ENCODE results near the gene PDZRN4.

PDZRN4 gene

DNA sequence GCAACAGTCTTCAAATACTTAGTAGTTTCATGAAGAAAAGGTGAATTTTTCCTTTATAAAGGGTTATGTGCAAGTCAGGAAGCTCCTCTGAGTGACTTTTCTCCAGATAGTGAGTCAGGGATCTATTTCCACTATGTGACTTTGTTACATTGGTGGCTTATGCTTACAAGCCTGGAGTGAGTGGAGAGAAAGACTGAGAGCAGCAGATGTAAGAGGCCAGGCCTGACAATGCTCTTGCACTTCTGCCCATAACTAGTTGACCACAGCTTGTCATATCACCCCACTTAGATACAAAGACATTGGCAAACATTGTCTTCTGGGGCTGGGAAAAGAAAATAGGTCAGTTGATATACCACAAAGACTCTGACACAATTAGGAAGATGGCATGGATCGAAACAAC lies 236.5 kb downstream of the PDZRN4 start:
- DNase-seq (ENCODE audit: extremely low spot score), result no peak
- POLR2A ChIA-PET, result no interaction called here
- CTCF ChIA-PET, result no interaction called here
- TF ChIP-seq CTBP1 (IDR thresholded peaks at IDR 0.05; ENCODE audit: borderline replicate concordance) (no peak), ZNF384 (IDR thresholded peaks at IDR 0.05) (no peak), SUZ12 (IDR thresholded peaks at IDR 0.05) (no peak), SP1 (IDR thresholded peaks at IDR 0.05) (no peak), HDGF (IDR thresholded peaks at IDR 0.05; ENCODE audit: borderline replicate concordance) (no peak), TARDBP (IDR thresholded peaks at IDR 0.05) (no peak), ARNT (IDR thresholded peaks at IDR 0.05) (no peak), L3MBTL2 (conservative IDR thresholded peaks at IDR 0.05) (no peak)

DNA sequence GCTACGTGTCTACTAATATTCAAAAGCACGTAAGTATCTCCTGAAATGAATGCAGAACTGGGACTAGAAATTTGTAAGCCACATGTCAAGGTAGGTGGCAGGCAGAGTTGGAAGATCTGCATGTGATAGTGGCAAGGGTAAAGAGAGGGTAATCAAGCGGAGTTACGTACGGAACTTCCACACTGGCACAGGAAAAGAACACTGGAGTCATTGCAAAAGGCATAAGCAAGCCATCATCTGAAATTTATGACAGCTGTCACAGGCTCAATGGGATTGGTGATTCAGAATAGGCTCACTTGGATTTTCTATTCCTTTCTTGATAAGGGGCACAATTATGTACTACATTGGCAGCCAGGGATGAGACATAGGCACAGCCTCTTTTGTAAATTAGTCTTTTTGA lies 245.3 kb downstream of the PDZRN4 start:
- ChIA-PET POLR2A (no interaction called here), CTCF (no interaction called here)
- no peak for TF ChIP-seq FOXM1 (IDR thresholded peaks at IDR 0.05; ENCODE audit: borderline replicate concordance)
- TF ChIP-seq ELF4 (IDR thresholded peaks at IDR 0.05), result no peak
- no peak for TF ChIP-seq HDGF (IDR thresholded peaks at IDR 0.05; ENCODE audit: borderline replicate concordance)
- TF ChIP-seq CTBP1 (IDR thresholded peaks at IDR 0.05; ENCODE audit: borderline replicate concordance), result no peak
- TF ChIP-seq NFRKB (IDR thresholded peaks at IDR 0.05), result no peak
- no peak for TF ChIP-seq TARDBP (IDR thresholded peaks at IDR 0.05)
- TF ChIP-seq BHLHE40 (IDR thresholded peaks at IDR 0.05; ENCODE audit: borderline replicate concordance), result no peak
- no peak for TF ChIP-seq ARNT (IDR thresholded peaks at IDR 0.05)
- TF ChIP-seq FOXK2 (IDR thresholded peaks at IDR 0.05), result no peak
- TF ChIP-seq ZNF384 (IDR thresholded peaks at IDR 0.05), result no peak

DNA sequence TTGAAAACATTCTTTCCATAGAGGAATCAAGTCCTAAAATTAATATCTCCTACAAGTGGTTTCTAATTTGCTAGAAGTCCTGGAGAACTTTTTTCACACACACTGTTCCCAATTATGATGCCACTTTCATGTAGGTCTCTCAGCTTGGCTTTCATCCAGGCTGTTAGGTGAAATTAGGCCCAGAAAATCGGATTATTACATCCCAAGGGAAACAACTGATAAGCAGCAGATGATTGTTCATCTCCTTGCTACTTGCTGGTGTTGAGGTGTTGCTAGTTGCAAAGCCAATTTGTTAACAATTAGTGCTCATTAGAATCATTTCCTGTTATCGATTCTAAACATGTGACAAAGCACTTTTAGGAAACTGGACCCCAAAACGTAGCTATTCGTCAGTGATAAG lies 248.0 kb downstream of the PDZRN4 start:
- no peak for TF ChIP-seq NFRKB (IDR thresholded peaks at IDR 0.05)
- TF ChIP-seq HDGF (IDR thresholded peaks at IDR 0.05; ENCODE audit: borderline replicate concordance), result no peak
- TF ChIP-seq SUZ12 (IDR thresholded peaks at IDR 0.05), result no peak
- TF ChIP-seq L3MBTL2 (conservative IDR thresholded peaks at IDR 0.05), result no peak
- TF ChIP-seq LEF1 (IDR thresholded peaks at IDR 0.05; ENCODE audit: borderline replicate concordance), result no peak
- no peak for TF ChIP-seq FOXM1 (IDR thresholded peaks at IDR 0.05; ENCODE audit: borderline replicate concordance)
- CTCF ChIA-PET, result no interaction called here
- POLR2A ChIA-PET, result no interaction called here
- DNase-seq (ENCODE audit: extremely low spot score), result no peak

More for the DNA sequence above, 245.3 kb downstream of the PDZRN4 start:
- no peak for DNase-seq (ENCODE audit: extremely low spot score)

DNA sequence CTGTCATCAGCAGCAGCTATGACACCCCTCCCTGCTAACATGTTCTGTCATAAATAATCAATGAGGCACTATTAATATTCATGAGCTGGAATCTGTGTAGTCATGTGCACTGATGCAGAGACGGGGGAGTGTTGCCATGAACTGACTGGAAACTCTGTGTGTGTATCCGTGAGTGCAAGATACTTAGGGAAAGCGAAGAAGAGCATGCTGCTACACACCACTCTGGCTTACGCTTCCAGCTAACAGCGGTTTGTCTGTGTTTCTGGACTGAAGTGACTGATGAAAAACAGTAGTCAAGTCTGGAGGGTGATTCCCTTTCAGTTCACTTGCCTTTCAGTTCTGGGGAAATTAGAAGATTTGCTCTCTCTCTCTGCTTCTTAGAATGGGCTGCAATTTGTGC lies 249.4 kb downstream of the PDZRN4 start:
- ChIA-PET CTCF (no interaction called here), POLR2A (no interaction called here)
- DNase-seq (ENCODE audit: extremely low spot score), result no peak
- TF ChIP-seq SUZ12 (IDR thresholded peaks at IDR 0.05) (no peak), CTBP1 (IDR thresholded peaks at IDR 0.05; ENCODE audit: borderline replicate concordance) (no peak), FOXM1 (IDR thresholded peaks at IDR 0.05; ENCODE audit: borderline replicate concordance) (no peak), BHLHE40 (IDR thresholded peaks at IDR 0.05; ENCODE audit: borderline replicate concordance) (no peak), HDGF (IDR thresholded peaks at IDR 0.05; ENCODE audit: borderline replicate concordance) (no peak), FOXK2 (IDR thresholded peaks at IDR 0.05) (no peak), SP1 (IDR thresholded peaks at IDR 0.05) (no peak), ARNT (IDR thresholded peaks at IDR 0.05) (no peak), TARDBP (IDR thresholded peaks at IDR 0.05) (no peak), L3MBTL2 (conservative IDR thresholded peaks at IDR 0.05) (no peak)
- TF ChIP-seq, protein P1, sequence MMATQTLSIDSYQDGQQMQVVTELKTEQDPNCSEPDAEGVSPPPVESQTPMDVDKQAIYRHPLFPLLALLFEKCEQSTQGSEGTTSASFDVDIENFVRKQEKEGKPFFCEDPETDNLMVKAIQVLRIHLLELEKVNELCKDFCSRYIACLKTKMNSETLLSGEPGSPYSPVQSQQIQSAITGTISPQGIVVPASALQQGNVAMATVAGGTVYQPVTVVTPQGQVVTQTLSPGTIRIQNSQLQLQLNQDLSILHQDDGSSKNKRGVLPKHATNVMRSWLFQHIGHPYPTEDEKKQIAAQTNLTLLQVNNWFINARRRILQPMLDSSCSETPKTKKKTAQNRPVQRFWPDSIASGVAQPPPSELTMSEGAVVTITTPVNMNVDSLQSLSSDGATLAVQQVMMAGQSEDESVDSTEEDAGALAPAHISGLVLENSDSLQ (IDR thresholded peaks at IDR 0.05), result no peak

DNA sequence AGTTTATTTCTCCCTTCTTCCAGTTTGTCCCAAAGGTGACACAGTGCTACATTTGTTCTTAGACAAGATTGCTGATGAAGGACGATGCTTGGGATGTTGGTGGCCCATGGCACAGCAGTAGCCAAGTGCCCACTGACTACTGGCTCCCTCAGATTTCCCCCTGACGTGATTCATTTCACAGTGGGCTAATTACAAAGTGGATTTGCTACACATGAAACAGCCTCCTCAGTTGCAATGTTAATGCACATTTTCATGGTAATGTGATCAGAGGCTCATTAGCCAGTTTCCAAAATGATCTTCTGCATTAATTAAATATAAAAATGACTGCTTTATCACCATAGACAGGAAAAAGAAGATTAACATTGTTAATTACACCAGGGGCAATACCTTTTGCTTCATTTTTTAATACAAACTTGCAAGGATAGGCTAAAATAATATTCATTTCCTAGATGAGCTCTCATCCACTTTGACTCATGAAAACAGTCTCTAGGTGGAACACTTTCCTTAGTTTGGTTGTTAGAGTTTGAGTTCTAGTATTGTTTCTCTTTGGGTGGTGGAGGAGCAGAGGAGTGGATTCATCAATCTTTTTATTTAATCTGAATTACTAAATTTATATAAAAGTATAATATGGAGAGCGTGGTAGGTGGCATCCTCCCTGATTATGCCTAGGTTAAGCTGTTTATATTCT lies 250.9 kb downstream of the PDZRN4 start:
- DNase-seq (ENCODE audit: extremely low spot score), result no peak
- ChIA-PET CTCF (no interaction called here), POLR2A (no interaction called here)
- TF ChIP-seq SP1 (IDR thresholded peaks at IDR 0.05) (no peak), LEF1 (IDR thresholded peaks at IDR 0.05; ENCODE audit: borderline replicate concordance) (no peak), TARDBP (IDR thresholded peaks at IDR 0.05) (no peak), FOXM1 (IDR thresholded peaks at IDR 0.05; ENCODE audit: borderline replicate concordance) (no peak), ZNF384 (IDR thresholded peaks at IDR 0.05) (no peak), BHLHE40 (IDR thresholded peaks at IDR 0.05; ENCODE audit: borderline replicate concordance) (no peak), FOXK2 (IDR thresholded peaks at IDR 0.05) (no peak), NFRKB (IDR thresholded peaks at IDR 0.05) (no peak), ARNT (IDR thresholded peaks at IDR 0.05) (no peak)

DNA sequence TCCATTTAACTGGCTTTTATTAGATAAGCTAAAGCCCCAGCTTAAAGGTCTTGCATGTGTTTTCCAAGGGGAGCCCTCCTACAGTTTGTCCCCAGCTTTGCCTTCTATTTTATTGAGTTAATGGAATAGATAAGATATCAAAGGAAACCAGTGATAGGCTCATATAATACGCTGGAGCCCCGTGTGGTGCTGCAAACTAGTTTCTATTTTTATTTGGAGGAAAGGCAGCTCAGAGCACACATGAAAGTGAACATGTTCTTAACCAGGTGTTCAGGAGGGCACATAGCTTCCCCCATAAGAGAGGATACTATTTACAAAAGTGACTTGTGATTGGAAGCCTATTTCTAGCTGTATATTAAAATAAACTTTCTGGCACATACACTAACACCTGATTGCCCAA lies 251.7 kb downstream of the PDZRN4 start:
- ChIA-PET POLR2A (no interaction called here), CTCF (interaction anchor here (0.6 kb wide), 1 partner anchor 162 kb away, joined by 3 read pairs; no protein-coding TSS in a partner anchor)
- no peak for DNase-seq (ENCODE audit: extremely low spot score)
- no peak for TF ChIP-seq NFRKB (IDR thresholded peaks at IDR 0.05)
- no peak for TF ChIP-seq LEF1 (IDR thresholded peaks at IDR 0.05; ENCODE audit: borderline replicate concordance)
- TF ChIP-seq ELF4 (IDR thresholded peaks at IDR 0.05), result no peak
- no peak for TF ChIP-seq ARNT (IDR thresholded peaks at IDR 0.05)
- no peak for TF ChIP-seq TARDBP (IDR thresholded peaks at IDR 0.05)
- no peak for TF ChIP-seq L3MBTL2 (conservative IDR thresholded peaks at IDR 0.05)
- TF ChIP-seq, protein P1 (IDR thresholded peaks at IDR 0.05), result no peak
- no peak for TF ChIP-seq SP1 (IDR thresholded peaks at IDR 0.05)
- TF ChIP-seq FOXA1 (IDR thresholded peaks at IDR 0.05), result no peak
- TF ChIP-seq ZNF384 (IDR thresholded peaks at IDR 0.05), result no peak
- no peak for TF ChIP-seq HDGF (IDR thresholded peaks at IDR 0.05; ENCODE audit: borderline replicate concordance)
- TF ChIP-seq FOXM1 (IDR thresholded peaks at IDR 0.05; ENCODE audit: borderline replicate concordance), result no peak
- TF ChIP-seq CTBP1 (IDR thresholded peaks at IDR 0.05; ENCODE audit: borderline replicate concordance), result no peak
- TF ChIP-seq SUZ12 (IDR thresholded peaks at IDR 0.05), result no peak
- TF ChIP-seq FOXK2 (IDR thresholded peaks at IDR 0.05), result no peak

DNA sequence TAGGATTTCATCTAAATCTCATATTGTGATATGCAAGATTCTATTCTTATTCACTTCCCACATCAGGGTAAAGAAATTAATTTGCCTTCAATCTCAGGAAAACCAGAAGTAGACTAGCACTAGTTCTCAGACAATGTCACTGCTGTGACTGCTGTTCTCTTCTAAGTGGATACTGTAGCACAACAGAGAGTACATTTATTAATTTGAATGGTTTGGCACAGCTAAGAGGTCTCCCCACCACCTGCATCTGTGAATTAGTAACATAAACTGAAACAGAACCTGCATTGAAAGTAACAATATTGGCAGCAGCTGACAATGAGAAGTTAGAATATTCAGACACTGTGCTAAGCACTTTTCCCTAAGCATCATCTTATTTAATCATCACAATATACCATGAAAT lies 253.1 kb downstream of the PDZRN4 start:
- TF ChIP-seq ELF4 (IDR thresholded peaks at IDR 0.05), result no peak
- TF ChIP-seq FOXK2 (IDR thresholded peaks at IDR 0.05), result no peak
- TF ChIP-seq, protein P1 (IDR thresholded peaks at IDR 0.05), result no peak
- no peak for TF ChIP-seq ZNF384 (IDR thresholded peaks at IDR 0.05)
- TF ChIP-seq ARNT (IDR thresholded peaks at IDR 0.05), result no peak
- no peak for TF ChIP-seq L3MBTL2 (conservative IDR thresholded peaks at IDR 0.05)
- TF ChIP-seq SUZ12 (IDR thresholded peaks at IDR 0.05), result no peak
- no peak for TF ChIP-seq LEF1 (IDR thresholded peaks at IDR 0.05; ENCODE audit: borderline replicate concordance)
- TF ChIP-seq HDGF (IDR thresholded peaks at IDR 0.05; ENCODE audit: borderline replicate concordance), result no peak
- TF ChIP-seq FOXM1 (IDR thresholded peaks at IDR 0.05; ENCODE audit: borderline replicate concordance), result no peak
- no peak for TF ChIP-seq NFRKB (IDR thresholded peaks at IDR 0.05)
- TF ChIP-seq SP1 (IDR thresholded peaks at IDR 0.05), result no peak
- TF ChIP-seq FOXA1 (IDR thresholded peaks at IDR 0.05), result no peak
- no peak for TF ChIP-seq TARDBP (IDR thresholded peaks at IDR 0.05)
- TF ChIP-seq CTBP1 (IDR thresholded peaks at IDR 0.05; ENCODE audit: borderline replicate concordance), result no peak
- TF ChIP-seq BHLHE40 (IDR thresholded peaks at IDR 0.05; ENCODE audit: borderline replicate concordance), result no peak
- no peak for DNase-seq (ENCODE audit: extremely low spot score)
- CTCF ChIA-PET, result no interaction called here
- POLR2A ChIA-PET, result no interaction called here

Measured in HEK293T (cell line).